Measurements from ENCODE around the gene CHRDL2. TPM values are rescaled to one million over a fixed set of nuclear protein-coding genes. Genes with fewer than 3 reads are reported as not detected.
"Not testable (repeated sequence)": the region's sequence is repeated elsewhere in the genome, so short reads cannot be mapped to it uniquely, and the experiment has no call there.

The CHRDL2 gene
- total RNA-seq, 1 donor from 2014 or later: 0.52 TPM

DNA sequence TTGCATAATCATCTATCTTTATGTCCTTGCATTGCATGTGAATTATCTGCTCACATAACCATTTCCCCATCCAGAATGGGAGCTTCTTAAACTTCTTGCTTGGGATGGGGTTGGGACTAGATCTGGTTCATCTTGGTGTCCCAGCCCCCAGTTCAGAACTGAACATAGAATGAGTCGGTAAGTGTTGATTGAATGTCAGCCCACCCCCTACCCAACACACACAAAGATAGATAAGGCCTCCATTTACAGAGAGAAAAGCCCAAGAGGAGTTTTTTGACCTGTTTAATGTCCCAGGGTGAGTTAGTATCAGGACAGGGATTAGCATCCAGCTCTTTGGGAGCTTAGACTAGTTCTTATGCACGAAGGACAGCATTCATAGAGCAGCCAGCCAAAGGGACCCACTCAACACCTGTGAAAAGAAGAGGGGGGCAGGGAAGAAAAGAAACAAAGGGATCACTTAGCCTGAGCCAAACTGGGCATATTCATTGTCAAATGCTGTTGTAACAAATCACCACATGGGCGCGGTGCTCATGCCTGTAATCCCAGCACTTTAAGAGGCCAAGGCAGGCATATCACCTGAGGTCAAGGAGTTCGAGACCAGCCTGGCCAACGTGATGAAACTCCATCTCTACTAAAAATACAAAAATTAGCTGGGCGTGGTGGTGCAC is 57.4 kb downstream of the CHRDL2 start:
- Histone ChIP-seq H3K9me3 (ENCODE audit: control insufficient read depth in 3 of 3, low read length in 3 of 3) (no peaks in the 10 kb centered on the region), H3K4me3 (ENCODE audit: low read length in 3 of 3) (no peak overlapping the region), H3K27me3 (ENCODE audit: control insufficient read depth in 3 of 3, insufficient read depth in 3 of 3, low read length in 3 of 3) (no peaks in the 10 kb centered on the region), H3K4me1 (ENCODE audit: control insufficient read depth in 3 of 3, insufficient read depth in 3 of 3, low read length in 3 of 3) (peaks cover 11 to 15% (median 12%) of the 10 kb centered on the region in 3 donors), H3K9ac (ENCODE audit: low read depth in 1 of 3, low read length in 3 of 3) (no peak overlapping the region), H3K27ac (ENCODE audit: low read depth, low read length) (peak overlapping the region; percentile 70), H3K36me3 (ENCODE audit: control insufficient read depth in 3 of 3, insufficient read depth in 3 of 3, low read length in 3 of 3) (no peaks in the 10 kb centered on the region)

DNA sequence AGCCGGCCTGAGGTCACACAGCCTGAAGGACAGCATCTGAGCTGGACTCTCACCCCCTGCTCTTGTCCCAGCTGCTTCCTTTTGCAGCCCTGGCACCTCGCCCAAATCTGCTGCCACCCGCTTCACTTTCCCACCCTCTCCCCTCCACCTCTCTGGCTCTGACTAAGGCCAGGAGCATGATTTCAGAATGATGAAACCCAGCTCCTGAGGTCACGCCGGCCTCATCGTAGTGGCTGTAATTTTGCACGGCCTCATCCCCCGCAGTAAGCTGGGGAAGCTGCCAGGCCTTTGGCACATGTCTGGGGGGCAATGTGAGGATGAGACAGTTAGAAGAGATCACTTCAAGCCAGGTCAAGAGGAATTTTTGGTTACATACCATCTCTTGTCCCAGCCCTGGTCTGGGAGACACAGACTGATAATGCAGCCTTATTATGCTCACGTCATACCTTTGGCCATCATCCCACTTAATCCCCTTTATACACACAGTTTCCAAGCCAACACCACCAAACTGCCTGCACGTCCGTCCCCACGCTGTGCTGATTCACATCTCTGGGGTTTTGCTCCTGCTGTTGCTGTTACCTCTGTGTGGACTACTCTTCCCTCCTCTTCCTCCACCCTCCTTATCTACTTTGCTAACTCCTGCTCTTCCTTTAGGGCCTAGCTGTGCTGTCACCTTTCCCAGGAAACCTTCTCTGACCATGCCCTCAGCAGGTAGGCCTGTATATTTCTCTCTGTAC is 58.1 kb downstream of the CHRDL2 start:
- H3K27me3 ChIP-seq (ENCODE audit: control insufficient read depth in 3 of 3, insufficient read depth in 3 of 3, low read length in 3 of 3): no peaks in the 10 kb centered on the region
- peak overlapping the region in 2 of 3 donors; percentile 25 to 47 for H3K9ac ChIP-seq (ENCODE audit: low read depth in 1 of 3, low read length in 3 of 3)
- H3K27ac ChIP-seq (ENCODE audit: low read depth, low read length): peak overlapping the region; percentile 70
- H3K9me3 ChIP-seq (ENCODE audit: control insufficient read depth in 3 of 3, low read length in 3 of 3): no peaks in the 10 kb centered on the region
- H3K4me3 ChIP-seq (ENCODE audit: low read length in 3 of 3): no peak overlapping the region
- peaks cover 11 to 15% (median 12%) of the 10 kb centered on the region in 3 donors for H3K4me1 ChIP-seq (ENCODE audit: control insufficient read depth in 3 of 3, insufficient read depth in 3 of 3, low read length in 3 of 3)
- H3K36me3 ChIP-seq (ENCODE audit: control insufficient read depth in 3 of 3, insufficient read depth in 3 of 3, low read length in 3 of 3): no peaks in the 10 kb centered on the region

DNA sequence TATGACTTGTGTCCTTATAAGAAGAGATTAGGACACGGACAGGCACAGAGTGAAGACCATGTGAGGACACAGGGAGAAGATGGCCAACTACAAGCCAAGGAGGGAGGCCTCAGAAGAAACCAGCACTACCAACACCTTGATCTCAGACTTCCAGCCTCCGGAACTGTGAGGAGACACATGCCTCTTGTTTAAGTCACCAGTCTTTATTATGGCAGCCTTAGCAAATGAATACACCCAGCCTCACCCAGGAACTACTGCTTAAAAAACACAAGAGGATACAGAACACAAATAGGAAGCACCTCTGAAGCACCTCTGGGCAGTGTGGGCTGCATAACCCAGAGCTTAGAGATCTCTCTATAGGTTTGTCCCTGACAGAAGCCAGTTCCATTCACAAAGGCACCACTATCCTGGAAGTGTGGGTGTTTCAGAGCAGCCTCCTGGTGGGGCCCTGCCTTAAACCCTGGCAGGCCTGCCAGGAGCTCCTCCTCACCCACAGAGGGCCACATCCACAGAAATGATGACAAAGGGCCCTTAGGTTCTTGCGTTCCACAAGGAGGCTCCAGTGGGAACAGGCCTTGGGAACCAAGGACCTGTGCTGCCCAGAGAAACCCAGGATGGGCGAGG is 58.8 kb downstream of the CHRDL2 start:
- peak overlapping the region in 1 of 3 donors; percentile 47 for H3K9ac ChIP-seq (ENCODE audit: low read depth in 1 of 3, low read length in 3 of 3)
- peak overlapping the region; percentile 70 for H3K27ac ChIP-seq (ENCODE audit: low read depth, low read length)
- H3K9me3 ChIP-seq (ENCODE audit: control insufficient read depth in 3 of 3, low read length in 3 of 3): no peaks in the 10 kb centered on the region
- H3K4me1 ChIP-seq (ENCODE audit: control insufficient read depth in 3 of 3, insufficient read depth in 3 of 3, low read length in 3 of 3): peaks cover 11 to 15% (median 12%) of the 10 kb centered on the region in 3 donors
- no peak overlapping the region for H3K4me3 ChIP-seq (ENCODE audit: low read length in 3 of 3)
- no peaks in the 10 kb centered on the region for H3K36me3 ChIP-seq (ENCODE audit: control insufficient read depth in 3 of 3, insufficient read depth in 3 of 3, low read length in 3 of 3)
- no peaks in the 10 kb centered on the region for H3K27me3 ChIP-seq (ENCODE audit: control insufficient read depth in 3 of 3, insufficient read depth in 3 of 3, low read length in 3 of 3)

DNA sequence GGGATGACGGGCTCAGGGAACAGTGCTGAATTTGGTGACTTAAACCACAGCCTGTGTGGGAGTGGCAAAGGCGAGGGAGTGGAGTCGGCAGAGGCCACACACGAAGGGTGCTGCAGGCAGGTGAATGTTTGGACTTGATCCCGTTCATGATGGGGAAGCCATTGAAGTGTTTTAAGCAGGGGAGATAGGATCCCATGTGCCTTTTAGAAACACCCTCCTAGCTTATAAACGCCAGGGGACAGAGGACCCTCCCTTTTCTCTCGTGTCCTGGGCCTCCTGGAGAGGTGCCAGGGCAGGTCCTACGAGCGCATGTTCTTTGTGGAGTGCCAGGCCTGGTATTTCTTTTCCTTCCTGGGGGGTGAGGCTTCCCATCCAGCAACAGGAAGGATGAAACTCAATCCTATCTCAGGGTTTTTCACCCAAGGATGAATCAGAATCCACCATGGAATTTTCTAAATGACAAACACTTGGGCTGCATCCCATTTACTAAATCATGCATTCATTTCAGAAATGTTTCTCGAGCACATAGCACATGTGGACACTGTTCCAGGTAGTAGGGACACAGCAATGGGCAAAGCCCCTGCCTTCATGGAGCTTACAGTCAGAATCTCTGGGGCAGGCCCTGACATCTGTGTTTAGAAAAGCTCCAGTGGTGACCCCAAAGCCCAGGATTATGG is 59.6 kb downstream of the CHRDL2 start:
- no peak overlapping the region for H3K9ac ChIP-seq (ENCODE audit: low read depth in 1 of 3, low read length in 3 of 3)
- H3K27ac ChIP-seq (ENCODE audit: low read depth, low read length): no peak overlapping the region
- no peaks in the 10 kb centered on the region for H3K27me3 ChIP-seq (ENCODE audit: control insufficient read depth in 3 of 3, insufficient read depth in 3 of 3, low read length in 3 of 3)
- H3K36me3 ChIP-seq (ENCODE audit: control insufficient read depth in 3 of 3, insufficient read depth in 3 of 3, low read length in 3 of 3): no peaks in the 10 kb centered on the region
- H3K9me3 ChIP-seq (ENCODE audit: control insufficient read depth in 3 of 3, low read length in 3 of 3): no peaks in the 10 kb centered on the region
- no peak overlapping the region for H3K4me3 ChIP-seq (ENCODE audit: low read length in 3 of 3)
- H3K4me1 ChIP-seq (ENCODE audit: control insufficient read depth in 3 of 3, insufficient read depth in 3 of 3, low read length in 3 of 3): peaks cover 11 to 15% (median 12%) of the 10 kb centered on the region in 3 donors

DNA sequence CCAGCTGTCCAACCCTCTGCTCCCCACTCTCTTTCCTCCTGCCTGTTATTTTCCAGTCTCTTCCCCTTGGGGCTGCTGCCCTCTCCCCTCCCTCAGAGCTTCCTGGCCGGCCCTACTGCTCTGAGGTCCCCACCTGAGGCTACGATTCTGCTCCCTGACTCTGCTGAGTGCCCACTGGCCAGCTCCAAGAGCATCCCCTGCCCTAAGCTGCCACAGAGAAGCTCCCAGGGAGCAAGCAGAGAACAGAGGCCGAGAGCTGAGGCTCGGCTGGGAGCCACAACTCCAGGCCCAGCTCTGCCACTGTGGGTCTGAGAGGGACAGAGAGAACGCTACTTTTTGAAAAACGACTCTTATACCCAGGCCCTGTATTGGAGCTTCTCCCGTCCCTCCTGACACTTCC is 61.1 kb downstream of the CHRDL2 start:
- Histone ChIP-seq H3K4me3 (ENCODE audit: low read length in 3 of 3) (no peak overlapping the region), H3K27me3 (ENCODE audit: control insufficient read depth in 3 of 3, insufficient read depth in 3 of 3, low read length in 3 of 3) (no peaks in the 10 kb centered on the region), H3K4me1 (ENCODE audit: control insufficient read depth in 3 of 3, insufficient read depth in 3 of 3, low read length in 3 of 3) (peaks cover 11 to 15% (median 12%) of the 10 kb centered on the region in 3 donors), H3K9ac (ENCODE audit: low read depth in 1 of 3, low read length in 3 of 3) (no peak overlapping the region), H3K9me3 (ENCODE audit: control insufficient read depth in 3 of 3, low read length in 3 of 3) (no peaks in the 10 kb centered on the region), H3K36me3 (ENCODE audit: control insufficient read depth in 3 of 3, insufficient read depth in 3 of 3, low read length in 3 of 3) (no peaks in the 10 kb centered on the region), H3K27ac (ENCODE audit: low read depth, low read length) (no peak overlapping the region)

DNA sequence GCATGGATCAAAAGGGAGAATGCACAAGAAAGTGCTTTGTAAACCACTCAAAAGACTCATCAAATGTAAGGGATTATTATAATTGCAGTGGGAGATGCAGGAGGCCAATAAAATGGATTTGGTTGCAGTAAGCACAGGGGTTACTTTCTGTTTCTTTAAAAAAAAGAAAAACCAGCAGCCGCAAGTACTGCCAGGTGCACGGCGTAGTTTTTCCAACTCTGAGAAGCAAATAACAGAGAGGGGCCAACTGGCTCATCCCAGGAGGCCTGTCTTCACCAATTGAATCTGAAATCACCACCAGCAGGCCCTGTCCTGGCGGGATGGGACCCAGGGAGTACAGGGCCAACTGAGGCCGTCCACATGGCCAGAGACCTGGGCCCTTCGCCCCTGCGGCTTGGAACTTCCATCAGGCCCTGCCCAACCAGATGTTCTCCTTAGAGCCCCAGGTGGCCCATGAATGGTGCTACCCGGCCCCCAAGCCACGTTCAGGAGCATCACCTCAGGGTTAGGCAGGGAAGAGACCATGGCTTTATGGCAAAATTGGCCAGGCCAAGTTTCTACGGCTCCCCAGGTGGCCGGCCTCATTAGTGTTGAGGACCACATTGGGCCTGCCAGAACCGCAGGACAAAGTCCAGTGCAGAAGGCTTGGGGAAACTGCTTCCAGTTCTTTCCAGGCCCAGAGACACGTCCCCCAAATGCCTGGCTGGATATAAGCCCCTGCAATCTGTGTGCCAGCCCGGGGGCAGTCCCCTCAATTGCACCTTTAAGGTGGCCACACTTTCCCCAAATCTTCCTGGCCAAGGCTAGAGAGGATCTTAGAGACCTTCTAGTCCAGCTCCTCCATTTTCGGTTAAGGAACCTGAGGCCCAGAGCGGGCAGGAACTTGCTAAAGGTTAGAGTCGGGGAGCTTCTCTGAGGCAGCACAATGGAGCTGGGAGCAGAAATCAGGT is 61.7 kb downstream of the CHRDL2 start:
- no peaks in the 10 kb centered on the region for H3K27me3 ChIP-seq (ENCODE audit: control insufficient read depth in 3 of 3, insufficient read depth in 3 of 3, low read length in 3 of 3)
- peaks cover 11 to 15% (median 12%) of the 10 kb centered on the region in 3 donors for H3K4me1 ChIP-seq (ENCODE audit: control insufficient read depth in 3 of 3, insufficient read depth in 3 of 3, low read length in 3 of 3)
- no peaks in the 10 kb centered on the region for H3K9me3 ChIP-seq (ENCODE audit: control insufficient read depth in 3 of 3, low read length in 3 of 3)
- no peak overlapping the region for H3K9ac ChIP-seq (ENCODE audit: low read depth in 1 of 3, low read length in 3 of 3)
- H3K27ac ChIP-seq (ENCODE audit: low read depth, low read length): no peak overlapping the region
- no peak overlapping the region for H3K4me3 ChIP-seq (ENCODE audit: low read length in 3 of 3)
- no peaks in the 10 kb centered on the region for H3K36me3 ChIP-seq (ENCODE audit: control insufficient read depth in 3 of 3, insufficient read depth in 3 of 3, low read length in 3 of 3)

DNA sequence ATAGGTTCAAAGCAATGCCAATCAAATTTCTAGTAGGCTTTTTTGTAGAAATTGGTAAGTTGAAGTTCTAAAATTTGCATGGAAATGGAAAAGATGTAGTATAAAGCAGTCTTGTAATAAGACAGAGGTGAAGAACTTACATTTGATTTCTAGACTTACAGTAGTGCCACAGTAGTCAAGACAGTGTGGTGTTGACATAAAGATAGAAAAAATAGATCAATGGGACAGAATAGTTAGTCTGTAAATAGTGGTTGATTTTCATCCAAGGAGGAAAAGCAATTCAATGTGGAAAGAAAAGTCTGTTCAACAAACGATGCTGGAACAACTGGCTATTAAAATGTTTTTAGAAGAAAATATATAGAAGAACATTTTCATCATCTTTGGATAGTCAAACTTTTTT is 67.9 kb downstream of the CHRDL2 start:
- Histone ChIP-seq H3K4me3 (ENCODE audit: low read length in 3 of 3) (no peak overlapping the region), H3K36me3 (ENCODE audit: control insufficient read depth in 3 of 3, insufficient read depth in 3 of 3, low read length in 3 of 3) (no peaks in the 10 kb centered on the region), H3K27me3 (ENCODE audit: control insufficient read depth in 3 of 3, insufficient read depth in 3 of 3, low read length in 3 of 3) (no peaks in the 10 kb centered on the region), H3K9ac (ENCODE audit: low read depth in 1 of 3, low read length in 3 of 3) (no peak overlapping the region), H3K27ac (ENCODE audit: low read depth, low read length) (no peak overlapping the region), H3K4me1 (ENCODE audit: control insufficient read depth in 3 of 3, insufficient read depth in 3 of 3, low read length in 3 of 3) (no peaks in the 10 kb centered on the region), H3K9me3 (ENCODE audit: control insufficient read depth in 3 of 3, low read length in 3 of 3) (no peaks in the 10 kb centered on the region)

DNA sequence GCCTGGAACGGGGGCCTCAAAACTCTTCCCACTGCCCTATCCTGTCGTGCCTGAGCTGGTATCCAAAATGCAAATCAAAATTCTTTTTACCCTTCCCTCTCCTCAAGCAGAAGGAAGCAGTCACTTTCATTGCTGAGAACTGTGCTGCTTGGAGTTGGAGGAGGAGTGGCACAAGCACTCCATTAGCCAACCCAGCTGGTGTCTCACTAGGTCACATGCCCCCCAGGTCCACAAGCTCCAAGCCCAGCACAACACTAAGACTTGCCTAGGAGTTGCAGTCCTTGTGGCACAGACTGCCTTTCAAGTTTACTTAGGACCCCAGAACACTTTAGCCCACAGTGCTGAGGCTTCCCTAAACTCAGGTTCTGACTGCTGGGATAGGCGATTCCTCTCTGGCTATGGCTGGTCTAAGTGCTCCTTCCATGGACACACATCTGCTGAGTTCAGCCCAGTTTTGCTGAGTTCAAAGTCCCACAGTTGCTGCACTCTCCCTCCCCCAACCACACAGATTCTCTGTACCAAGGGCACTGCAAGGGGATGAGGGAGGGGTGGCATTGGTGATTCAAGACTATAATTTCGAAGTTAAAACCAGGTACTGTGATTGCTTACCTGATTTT is 68.6 kb downstream of the CHRDL2 start:
- no peak overlapping the region for H3K4me3 ChIP-seq (ENCODE audit: low read length in 3 of 3)
- no peaks in the 10 kb centered on the region for H3K36me3 ChIP-seq (ENCODE audit: control insufficient read depth in 3 of 3, insufficient read depth in 3 of 3, low read length in 3 of 3)
- H3K27me3 ChIP-seq (ENCODE audit: control insufficient read depth in 3 of 3, insufficient read depth in 3 of 3, low read length in 3 of 3): no peaks in the 10 kb centered on the region
- no peak overlapping the region for H3K27ac ChIP-seq (ENCODE audit: low read depth, low read length)
- H3K4me1 ChIP-seq (ENCODE audit: control insufficient read depth in 3 of 3, insufficient read depth in 3 of 3, low read length in 3 of 3): no peaks in the 10 kb centered on the region
- H3K9me3 ChIP-seq (ENCODE audit: control insufficient read depth in 3 of 3, low read length in 3 of 3): no peaks in the 10 kb centered on the region
- H3K9ac ChIP-seq (ENCODE audit: low read depth in 1 of 3, low read length in 3 of 3): no peak overlapping the region

DNA sequence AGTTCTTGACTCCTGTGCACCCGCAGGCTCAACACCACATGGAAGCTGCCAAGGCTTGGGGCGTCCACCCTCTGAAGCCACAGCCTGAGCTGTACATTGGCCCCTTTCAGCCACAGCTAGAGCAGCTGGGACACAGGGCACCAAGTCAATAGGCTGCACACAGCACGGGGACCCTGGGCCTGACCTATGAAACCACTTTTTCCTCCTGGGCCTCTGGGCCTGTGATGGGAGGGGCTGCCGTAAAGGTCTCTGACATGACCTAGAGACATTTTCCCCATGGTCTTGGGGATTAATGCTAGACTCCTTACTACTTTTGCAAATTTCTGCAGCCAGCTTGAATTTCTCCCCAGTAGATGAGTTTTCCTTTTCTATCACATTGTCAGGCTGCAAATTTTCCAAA is 72.1 kb downstream of the CHRDL2 start:
- H3K36me3 ChIP-seq (ENCODE audit: control insufficient read depth in 3 of 3, insufficient read depth in 3 of 3, low read length in 3 of 3); H3K9me3 ChIP-seq (ENCODE audit: control insufficient read depth in 3 of 3, low read length in 3 of 3); H3K27me3 ChIP-seq (ENCODE audit: control insufficient read depth in 3 of 3, insufficient read depth in 3 of 3, low read length in 3 of 3); H3K9ac ChIP-seq (ENCODE audit: low read depth in 1 of 3, low read length in 3 of 3); H3K4me1 ChIP-seq (ENCODE audit: control insufficient read depth in 3 of 3, insufficient read depth in 3 of 3, low read length in 3 of 3); H3K4me3 ChIP-seq (ENCODE audit: low read length in 3 of 3); H3K27ac ChIP-seq (ENCODE audit: low read depth, low read length): not testable (repeated sequence)

Data from skeletal muscle tissue (tissue), 4 donors.